Activated T-cell treated with anti-CD3 and anti-CD28 coated beads for 1 hour (primary cell): ENCODE results near the gene NOX5.
"Not testable (repeated sequence)": the region's sequence is repeated elsewhere in the genome, so short reads cannot be mapped to it uniquely, and the experiment has no call there.

Source experiments
- DNase-seq: peaks from one replicate; pipeline ENCODE4 v3.0.0-alpha.2; 2020; ENCODE audit warnings: low read depth

NOX5 gene

DNA sequence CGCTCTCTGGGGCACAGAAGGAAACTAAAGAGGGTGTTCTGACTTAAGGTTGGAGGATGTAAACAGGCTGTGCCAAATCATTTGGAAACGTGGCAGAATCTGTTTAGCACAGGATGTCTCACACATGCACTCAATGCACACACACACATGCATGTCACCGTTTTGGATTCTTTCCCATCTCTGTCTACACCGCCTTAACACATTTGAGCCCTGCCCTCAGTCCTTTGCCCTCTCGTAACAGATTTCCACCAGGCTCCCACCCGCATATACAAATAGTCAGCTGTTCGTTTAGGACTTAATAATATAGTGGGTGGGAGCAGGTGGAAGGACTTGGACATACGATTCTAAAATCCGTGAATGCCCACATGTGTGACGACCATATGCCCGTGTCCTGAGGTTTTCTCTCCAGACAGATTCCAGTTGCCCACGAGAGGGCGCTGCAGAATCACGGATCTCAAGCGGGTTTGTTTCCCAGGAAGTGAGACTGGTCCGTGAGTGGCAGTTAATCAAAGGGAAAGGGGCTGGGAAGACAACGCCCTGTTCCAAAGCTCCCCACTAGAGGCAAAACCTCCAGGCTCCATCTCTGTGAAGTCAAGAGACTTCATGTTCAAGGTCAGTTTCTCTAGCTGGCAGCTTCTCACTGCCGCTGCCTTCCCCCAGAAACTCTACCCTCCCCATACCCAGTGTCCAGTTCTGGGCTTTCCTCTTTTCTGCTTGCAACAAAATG is 44.5 kb downstream of the NOX5 start:
- DNase-seq = peak; percentile 65

DNA sequence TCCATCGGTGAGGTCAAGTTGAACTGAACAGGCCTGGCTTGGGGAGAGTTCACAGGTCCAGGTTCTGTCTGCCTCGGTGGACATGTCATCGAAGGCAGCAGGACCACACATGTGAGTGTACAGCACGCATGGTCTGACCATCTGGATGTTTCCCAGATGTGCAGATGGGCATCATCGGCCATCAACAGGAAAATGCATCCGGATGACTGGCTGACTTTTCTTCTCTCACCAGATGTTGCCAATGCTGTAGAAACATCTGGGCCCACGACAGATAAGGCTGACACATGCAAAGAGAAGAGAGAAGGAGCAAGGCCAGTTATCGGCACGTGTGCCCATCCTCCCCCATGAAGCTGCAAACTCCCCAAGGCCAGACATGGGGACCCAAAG is 45.1 kb downstream of the NOX5 start:
- DNase-seq = no peak

DNA sequence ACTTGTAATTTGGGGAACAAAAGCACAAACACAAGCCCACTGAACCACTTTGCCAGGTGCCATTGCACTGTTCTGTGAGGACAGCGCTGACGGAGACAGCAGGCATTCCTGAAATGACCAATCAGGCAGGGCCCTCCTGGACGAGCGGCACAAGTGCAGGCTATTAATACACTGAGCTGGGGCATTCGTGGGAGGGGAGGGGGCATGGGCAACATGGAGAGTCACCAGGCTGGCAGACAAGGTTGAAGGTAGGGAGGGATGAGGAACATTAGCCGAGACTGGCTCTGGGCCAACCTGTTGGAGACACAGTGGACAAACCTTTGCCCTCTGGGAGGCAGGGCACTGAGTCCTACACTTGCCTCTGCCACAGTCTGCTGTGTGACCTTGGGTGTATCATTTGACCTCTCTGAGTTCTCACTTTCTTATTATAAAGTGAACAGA is 45.6 kb downstream of the NOX5 start:
- DNase-seq = no peak

DNA sequence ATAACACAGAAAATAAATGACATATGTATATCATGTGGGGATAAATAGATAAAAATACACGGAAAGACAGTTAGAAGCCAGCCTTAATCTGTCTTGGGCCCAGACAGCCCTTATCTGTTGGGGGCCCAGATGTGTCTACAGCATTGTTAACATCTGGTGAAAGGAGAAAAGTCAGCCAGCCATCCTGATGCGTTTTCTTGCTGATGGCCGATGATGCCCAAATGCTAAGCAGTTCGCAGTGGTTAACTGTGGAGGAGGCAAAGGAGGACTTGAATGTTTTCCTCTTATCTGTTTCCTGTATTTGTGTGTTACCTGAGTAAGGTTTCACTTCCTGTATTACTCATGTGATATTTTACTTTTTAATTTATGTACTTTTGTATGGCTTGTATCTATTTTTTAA is 46.2 kb downstream of the NOX5 start:
- no peak for DNase-seq

DNA sequence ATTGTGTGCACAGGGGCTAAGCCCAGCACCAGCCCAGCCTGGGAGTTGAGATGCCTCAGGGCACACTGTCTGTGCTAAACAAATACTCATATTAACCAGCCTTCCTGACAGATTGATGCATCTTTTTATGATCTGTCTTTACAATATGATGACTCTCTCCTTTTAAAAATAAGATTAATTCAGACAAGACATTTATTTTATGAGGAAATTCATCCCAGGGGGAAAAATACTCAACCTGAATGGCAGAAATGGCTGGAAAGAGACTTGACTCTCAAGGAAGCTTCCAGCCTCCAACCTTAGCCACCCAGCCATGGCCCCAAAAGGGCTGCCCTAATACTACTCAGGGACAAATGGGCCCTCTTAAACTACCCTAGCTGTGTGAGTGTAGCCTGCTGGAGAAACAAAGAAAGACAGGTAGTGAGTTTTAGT is 46.9 kb downstream of the NOX5 start:
- no peak for DNase-seq

DNA sequence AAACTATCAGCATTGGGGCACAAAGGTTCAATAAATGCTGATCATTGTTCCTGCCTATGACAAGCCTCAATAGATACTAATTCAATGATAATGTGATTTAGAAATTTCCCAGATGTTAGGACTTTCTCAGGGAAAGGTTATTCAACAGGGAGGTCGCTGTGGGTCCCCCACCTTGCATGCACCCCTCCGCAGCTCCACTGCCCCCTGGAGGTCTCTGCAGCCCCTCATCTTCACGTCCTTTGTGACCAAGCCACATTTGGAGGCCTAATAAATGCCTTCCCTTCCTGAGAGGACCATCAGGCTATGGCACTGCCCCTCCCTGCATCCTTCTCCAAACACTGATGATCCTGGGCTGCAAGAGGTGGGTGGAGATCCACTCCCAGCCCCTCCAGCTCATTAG is 50.2 kb downstream of the NOX5 start:
- DNase-seq = no peak

DNA sequence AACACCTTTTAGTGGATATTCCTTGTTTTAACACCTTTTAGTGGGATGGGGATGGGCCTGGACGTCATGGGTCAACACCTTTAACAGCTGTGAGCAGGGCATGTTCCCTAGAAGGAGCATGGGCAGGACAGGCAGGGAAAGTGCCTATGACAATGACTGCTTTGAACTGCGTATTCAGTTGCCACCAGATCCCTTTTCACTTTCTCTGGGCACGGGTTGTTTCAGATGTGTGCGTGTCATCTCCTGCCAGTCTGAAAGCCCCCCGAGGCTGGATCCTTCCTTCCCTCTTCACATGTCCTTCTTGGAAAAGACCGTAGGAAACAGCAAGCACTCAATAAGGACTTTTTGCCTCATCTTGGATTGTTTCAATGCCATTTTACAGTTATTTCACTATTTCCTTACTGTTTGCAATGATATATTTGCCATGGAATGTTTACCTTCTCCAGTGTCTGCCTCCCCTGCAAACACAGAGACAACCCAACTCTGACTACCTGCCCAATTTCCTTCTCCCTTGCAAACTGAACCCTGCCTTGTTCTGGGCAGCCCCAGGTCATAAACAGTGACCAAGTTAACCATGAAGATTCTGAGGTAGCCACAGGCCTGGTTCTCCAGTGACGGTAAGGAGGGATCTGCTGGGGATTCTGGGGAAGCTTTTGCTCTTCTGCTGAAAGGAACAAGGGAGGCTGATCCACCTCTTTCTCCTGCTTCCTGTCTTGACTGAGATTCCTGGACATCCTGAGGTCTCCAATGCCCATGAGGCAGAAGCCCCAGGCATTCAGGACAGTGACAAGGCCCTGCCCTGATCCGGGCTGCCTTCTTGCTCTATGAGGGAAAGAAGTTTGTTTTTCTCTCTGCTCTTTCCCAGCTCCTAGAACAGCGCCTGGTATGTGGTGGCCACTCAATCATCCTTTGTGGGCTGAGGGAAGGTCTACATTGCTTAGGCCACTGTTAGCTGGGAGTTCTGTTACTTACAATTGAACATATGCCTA is 51.8 kb downstream of the NOX5 start:
- DNase-seq = no peak

DNA sequence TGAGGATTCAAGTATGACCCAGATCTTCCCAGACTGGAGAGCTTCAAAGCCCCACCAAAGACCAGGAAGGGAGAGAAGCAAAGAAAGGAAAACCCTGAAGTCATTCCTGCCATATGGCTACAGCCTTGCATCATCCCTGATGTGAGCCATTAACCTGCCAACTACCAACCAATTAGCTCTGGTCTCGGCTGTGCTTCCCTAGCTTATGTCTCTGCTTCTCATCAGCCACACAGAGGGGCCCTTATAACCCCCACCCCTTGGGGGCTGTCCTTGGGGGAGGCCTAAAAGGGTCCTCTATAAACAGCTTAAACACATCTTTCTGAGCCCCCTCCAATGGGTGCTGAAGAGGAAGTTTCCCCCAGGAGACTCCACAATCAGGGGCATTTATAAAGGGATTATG is 52.8 kb downstream of the NOX5 start:
- no peak for DNase-seq

DNA sequence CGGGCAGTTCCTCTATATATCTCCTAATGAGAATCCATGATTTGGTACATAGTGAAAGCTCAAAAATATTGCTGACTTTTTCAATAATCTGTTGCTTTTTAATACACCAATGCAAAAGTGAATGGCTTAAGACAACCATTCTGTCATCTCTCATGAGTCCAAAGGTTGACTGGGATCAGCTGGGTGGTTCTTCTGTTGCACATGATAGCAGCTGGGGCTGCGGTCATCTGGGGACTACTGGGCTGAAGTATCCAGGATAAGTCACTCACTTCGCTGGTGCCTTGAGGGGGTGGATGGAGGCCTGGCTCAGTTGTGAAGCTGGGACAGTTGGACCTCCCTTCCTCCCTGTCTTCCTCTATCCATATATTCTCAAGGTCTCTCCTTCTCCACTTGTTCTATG is 53.7 kb downstream of the NOX5 start:
- DNase-seq = no peak

DNA sequence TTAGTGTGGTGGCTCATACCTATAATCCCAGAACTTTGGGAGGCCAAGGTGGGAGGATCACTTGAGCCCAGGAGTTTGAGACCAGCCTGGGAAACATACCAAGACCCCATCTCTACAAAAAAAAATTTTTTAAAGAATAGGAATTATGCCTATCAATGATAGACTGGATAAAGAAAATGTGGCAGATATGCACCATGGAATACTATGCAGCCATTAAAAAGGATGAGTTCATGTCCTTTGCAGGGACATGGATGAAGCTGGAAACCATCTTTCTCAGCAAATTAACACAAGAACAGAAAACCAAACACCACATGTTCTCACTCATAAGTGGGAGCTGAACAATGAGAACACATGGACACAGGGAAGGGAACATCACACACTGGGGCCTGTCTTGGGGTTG is 54.8 kb downstream of the NOX5 start:
- not testable (repeated sequence) for DNase-seq

DNA sequence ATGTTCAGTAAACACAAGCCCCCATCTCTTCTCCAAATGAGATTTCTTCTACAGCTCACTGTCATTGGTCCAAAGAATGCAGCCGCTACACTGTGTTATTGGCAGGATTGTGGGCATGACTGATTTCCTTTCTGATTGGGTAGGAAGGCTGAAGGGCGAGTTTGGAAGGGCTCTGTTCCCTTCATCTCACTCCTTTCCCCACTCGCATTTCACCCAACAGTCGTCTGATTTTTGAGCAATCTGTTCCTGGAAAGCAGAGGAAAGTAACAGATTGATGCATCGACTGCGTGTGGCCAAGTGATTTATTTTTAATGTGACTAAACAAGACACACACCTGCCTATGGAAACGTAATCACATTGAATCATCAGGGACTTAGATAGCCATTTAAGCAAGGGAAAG is 55.5 kb downstream of the NOX5 start:
- no peak for DNase-seq

DNA sequence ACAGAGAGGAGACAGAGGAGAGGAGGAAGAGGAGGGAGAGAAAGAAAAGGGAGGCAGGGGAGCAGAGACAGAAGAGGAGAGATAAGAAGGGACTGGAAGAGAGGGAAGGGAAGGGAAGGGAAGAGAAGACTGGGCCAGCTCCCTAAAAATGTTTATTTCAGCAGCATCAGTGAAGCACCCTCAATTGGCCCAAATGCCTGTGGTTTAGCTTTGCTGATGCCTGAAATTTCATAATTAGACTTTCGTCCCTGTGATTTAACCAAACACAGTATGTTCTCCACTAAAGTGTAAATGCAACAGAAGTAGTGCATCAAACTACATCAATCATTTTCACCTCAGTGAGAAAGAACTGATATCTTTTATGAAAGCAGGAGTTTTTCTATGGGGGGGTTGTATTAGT is 55.9 kb downstream of the NOX5 start:
- no peak for DNase-seq

DNA sequence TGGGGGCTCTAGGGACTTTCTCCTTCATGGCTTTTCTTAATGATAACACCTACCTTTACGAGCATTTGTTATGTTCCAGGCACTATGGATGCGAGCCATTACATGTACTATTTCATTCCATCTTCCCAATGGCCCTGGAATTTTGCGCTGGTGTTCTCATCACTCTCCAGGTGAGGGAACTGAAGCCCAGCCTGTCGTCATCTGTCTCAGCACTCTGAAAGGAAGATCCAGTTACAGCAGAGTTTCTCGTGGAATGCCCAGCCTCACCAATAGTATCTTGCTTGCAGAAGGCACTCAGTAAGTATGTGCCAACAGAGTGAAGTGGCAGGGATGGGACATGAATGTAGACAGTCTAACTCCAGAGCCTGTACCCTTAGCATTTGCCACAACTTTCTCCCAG is 56.8 kb downstream of the NOX5 start:
- no peak for DNase-seq

DNA sequence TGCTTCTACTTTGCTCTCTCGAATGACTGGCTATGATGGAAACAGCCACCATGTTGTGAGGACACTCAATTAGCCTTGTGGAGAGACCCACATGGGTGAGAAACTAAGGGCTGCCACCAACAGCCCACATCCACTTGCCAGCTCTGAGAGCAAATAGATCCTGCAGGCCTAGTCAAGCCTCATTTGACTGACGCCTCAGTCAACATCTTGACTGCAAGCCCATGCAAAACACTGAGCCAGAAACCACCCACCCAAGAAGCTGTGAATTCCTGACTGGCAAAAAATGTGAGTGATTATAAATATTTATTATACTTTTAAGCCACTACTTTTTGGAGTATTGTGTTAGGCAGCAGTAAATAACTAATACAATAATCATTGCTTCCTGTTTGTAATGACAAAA is 58.4 kb downstream of the NOX5 start:
- DNase-seq = no peak

DNA sequence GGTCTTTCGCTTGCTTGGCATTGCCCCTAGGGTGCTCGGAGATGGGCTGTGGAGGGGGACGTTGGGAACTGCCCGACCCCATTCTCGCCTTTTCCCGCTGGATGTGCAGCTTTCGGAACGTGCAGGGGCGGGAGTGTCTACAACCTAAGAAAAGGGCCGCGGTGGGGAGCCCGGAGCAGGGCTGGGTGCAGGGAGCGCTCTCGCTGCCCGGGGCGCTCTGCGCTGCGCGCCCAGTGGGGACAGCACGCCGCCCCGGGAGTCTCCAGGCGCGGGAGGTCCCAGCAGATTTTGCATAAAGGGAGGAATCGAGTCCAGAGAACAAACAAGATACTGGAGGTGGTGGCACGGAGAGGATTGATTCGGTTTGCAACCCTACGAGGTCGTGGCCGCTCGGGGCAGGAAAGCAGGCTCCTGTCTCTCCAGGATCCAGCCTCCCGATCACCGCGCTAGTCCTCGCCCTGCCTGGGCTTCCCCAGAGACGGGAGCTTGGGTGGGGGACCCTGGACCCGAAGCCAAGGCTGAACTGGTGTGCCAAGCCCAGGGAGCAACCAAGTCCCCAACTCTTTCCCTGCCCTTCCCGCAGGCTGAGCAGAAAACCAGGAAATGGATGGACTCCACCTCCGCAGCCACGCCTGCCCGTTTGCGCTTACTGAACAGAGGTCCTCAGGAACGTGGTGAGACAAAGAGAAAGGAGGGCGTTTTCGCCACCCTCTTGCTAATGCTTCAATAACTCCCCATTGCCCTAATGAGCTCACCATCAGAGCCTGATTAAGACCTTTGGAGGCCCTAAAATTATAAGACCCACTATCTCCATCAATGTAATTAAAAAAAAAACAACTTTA is 59.7 kb downstream of the NOX5 start:
- DNase-seq = no peak

DNA sequence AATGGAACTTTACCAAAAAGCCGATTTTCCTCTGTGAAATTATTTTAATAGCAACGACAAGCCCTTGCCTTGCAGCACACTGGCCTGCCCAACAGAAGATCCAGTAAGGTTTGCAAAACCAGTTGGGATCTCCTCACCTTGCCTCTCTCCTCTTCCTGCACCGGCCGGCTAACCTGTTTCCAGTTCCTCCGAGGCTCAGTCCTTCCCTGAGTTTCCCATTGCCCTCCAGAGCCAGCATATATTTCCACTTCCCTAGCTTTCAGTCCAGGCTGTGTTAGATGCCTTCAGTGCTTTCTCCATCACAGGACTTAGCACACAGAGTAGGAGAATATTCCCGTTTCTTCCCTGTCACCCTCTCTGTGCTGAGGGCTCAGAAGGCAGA is 60.3 kb downstream of the NOX5 start:
- DNase-seq = no peak

DNA sequence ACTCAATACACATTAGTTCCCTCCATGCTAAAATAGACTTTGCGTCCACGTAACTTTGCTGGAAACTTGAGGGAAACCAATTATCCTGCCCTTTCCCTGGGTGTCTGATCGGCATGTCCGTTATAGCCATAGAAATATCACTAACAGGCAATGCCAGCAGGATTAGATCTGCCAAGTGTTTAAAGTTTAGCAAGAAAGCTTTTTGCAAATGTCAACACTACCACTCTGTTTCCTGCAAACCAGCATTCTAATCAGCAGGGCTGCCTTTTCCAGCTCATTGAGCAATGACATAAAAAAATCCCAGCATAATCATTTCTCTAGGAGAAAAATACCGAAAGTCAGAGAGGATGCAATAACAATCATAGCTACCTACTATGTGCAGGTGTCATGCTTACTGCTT is 60.9 kb downstream of the NOX5 start:
- DNase-seq = no peak

DNA sequence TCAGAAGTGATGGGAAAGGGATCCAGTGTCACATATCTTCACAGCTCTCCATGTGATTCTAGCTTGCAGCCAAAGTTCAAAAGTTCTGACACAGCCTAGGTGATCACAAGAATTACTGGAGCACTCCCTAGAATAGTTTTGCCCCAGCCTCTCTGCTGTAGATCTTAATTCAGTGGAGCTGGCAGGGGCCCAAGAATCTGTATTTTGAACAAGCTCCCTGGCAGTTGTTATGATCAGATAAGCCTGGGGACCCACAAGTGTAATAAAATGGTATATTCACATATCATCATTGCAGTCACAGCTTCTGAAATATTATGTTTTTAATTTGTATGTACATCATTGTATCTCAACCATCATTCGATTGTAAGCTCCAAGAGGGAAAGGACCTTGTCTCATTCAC is 62.3 kb downstream of the NOX5 start:
- no peak for DNase-seq

DNA sequence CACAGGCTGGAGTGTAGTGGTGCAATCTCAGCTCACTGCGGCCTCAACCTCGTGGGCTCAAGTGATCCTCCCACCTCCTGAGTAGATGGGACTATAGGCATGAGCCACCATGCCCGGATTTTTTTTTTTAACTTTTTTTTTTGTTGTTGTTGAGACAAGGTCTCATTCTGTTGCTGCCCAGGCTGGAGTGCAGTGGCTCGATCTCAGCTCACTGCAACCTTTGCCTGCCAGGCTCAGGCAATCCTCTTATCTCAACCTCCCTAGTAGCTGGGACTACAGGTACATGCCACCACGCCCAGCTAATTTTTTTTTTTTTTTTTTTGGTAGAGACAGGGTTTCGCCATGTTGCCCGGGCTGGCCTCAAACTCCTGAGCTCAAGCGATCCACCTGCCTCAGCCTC is 64.1 kb downstream of the NOX5 start:
- DNase-seq = no peak

DNA sequence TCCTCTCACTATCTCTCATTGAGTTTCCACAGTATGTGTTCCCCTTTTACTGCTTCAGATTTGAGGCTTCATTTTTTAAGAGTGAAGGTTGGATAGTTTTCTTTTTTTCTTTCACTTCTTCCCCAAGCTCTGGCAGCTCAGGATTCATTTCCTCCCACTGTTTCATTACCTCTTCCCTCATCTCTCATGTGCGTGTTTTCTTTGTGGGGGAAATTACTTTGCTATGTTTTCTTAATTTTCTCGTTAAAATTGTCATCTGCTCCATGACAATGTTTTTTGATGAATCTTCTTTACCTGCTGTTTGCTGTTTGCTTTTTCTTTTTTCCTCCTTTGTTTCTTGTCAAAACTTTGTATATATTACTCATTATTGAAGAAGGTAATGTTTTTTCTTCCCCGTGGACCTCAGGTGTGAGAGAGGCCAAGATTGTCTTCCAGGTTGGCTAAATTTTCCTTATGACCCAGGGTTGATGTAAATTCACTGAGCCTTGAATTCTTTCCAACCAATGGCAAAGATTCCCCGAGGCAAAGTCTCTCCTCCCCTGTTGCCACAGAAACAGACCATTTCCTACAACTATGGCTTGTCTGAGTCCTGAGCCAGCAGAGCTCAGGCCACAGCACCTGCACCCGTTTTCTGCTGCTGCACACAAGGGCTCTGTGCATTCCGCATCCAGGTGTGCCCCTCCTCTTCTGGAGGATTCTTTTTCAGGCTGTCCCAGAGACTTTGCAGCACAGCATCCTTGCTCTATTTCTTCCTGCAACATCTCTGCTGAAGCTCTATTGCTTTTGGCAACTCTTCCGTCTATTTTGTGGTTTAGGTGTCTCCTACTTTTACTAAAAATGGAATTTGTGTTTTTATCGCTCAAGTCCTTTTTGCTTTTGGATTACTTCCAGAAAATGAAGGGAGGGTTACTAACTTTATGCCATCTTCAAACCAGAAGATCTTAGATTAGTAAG is 66.1 kb downstream of the NOX5 start:
- no peak for DNase-seq

DNA sequence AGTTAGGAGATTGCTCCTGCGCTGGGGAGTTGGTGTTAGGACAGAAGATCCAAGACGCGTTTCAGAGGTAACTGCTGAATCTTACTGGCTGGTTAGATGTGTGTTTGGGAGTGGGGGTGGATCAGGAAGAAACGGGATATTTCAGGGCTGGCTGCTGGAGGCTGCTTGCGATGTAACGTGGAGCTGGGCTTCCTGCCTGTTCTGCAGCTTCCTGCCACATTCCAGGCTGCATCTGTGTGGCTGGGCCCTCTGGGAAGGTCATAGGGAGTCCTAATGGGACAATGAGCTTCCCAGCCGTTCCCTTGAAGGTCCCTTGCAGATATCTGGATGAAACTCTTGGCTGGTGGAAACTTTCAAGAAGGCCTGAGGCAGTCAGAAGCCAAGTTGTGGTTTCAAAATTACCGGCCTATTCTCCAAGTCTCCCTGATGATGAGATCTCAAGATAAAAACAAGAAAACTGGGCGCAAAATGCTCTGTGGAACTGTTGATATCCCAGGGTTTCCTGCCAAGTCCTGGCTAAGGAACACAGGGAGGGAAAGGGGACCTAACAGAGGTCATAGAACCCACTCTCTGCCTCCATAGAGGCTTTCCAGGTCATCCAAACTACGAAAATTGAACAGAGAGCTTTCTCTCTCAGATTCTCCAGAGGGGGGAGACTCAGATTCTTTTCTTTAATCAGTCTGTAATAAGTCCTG is 67.0 kb downstream of the NOX5 start:
- no peak for DNase-seq
